B cell (primary cell): ENCODE data around the gene RNF212. TPM values are rescaled to one million over a fixed set of nuclear protein-coding genes. Genes with fewer than 3 reads are reported as not detected.

Experiments
- ATAC-seq: fragments of 200-7000 bp; cut with Tn5 transposase; one replicate; pipeline ENCODE4 v1.10.0; 2021; ENCODE audit warnings: low read depth, mild to moderate bottlenecking, moderate number of reproducible peaks, moderate library complexity
- CTCF ChIA-PET: fragments of 350-600 bp; sonication (Branson Sonifier 250); formaldehyde crosslinking; loops from one replicate; lab custom pipeline; 2021; ENCODE audit warnings: antibody characterized with exemption, inconsistent platforms; lab: Charles Lee
- POLR2A ChIA-PET: fragments of 350-600 bp; sonication (Branson Sonifier 250); formaldehyde crosslinking; loops from one replicate; lab custom pipeline; 2021; ENCODE audit warnings: antibody characterized with exemption; lab: Charles Lee
- DNase-seq: peaks from one replicate; pipeline ENCODE4 v3.0.0; 2013
- H2AFZ ChIP-seq: 2 replicates; pipeline ENCODE4 v1.6.1; 2012; ENCODE audit warnings: mild to moderate bottlenecking, low read depth, low read length; ENCODE audit not compliant: insufficient read depth, poor library complexity, severe bottlenecking
- H3K27ac ChIP-seq, 2 donors: 1 replicate in 1 of 2; 2 replicates in 1 of 2; pipeline ENCODE4 v1.5.1; 2012 to 2013; ENCODE audit warnings: low read length in 2 of 2, mild to moderate bottlenecking in 2 of 2, moderate library complexity in 1 of 2
- H3K27me3 ChIP-seq, 4 experiments: fragments of 200-600 bp in 1 of 4; sonication (generic) in 1 of 4; replicated peaks in 1 of 4; 1 replicate in 2 of 4; 2 replicates in 2 of 4; pipeline versions ENCODE4 v1.6.1 to v1.7.0; 2013 to 2016; ENCODE audit warnings: low read length in 3 of 4, mild to moderate bottlenecking in 2 of 4, mixed read lengths in 1 of 4, moderate library complexity in 1 of 4; ENCODE audit not compliant: insufficient read depth in 4 of 4, control insufficient read depth in 3 of 4; ENCODE audit errors: control extremely low read depth in 1 of 4
- H3K36me3 ChIP-seq, 2 experiments: replicated peaks in 1 of 2; 1 replicate in 1 of 2; 2 replicates in 1 of 2; pipeline versions ENCODE4 v1.6.1 to v1.7.1; 2013; ENCODE audit warnings: low read length in 1 of 2; ENCODE audit not compliant: insufficient read depth in 2 of 2, control insufficient read depth in 1 of 2; ENCODE audit errors: control extremely low read depth in 1 of 2, extremely low read depth in 1 of 2
- H3K4me1 ChIP-seq, 2 donors: fragments of 200-600 bp in 1 of 2; sonication (generic) in 1 of 2; 1 replicate in 1 of 2; 2 replicates in 1 of 2; pipeline versions ENCODE4 v1.5.1 to v1.6.1; 2013 to 2017; ENCODE audit warnings: low read length in 2 of 2; ENCODE audit not compliant: control insufficient read depth in 2 of 2, insufficient read depth in 2 of 2
- H3K4me2 ChIP-seq: replicated peaks from 2 replicates; pipeline ENCODE3; 2012; ENCODE audit warnings: mild to moderate bottlenecking, low read depth, low read length; ENCODE audit not compliant: poor library complexity, severe bottlenecking
- H3K4me3 ChIP-seq, 5 experiments: fragments of 200-600 bp in 1 of 5; sonication (generic) in 1 of 5; 1 replicate in 3 of 5; 2 replicates in 2 of 5; pipeline versions ENCODE4 v1.5.1 to v1.7.0; 2011 to 2016; ENCODE audit warnings: low read length in 4 of 5, mild to moderate bottlenecking in 4 of 5, low read depth in 2 of 5, control low read depth in 1 of 5, moderate library complexity in 1 of 5; ENCODE audit not compliant: insufficient read depth in 1 of 5; ENCODE audit errors: control extremely low read depth in 1 of 5, extremely low read depth in 1 of 5
- H3K79me2 ChIP-seq: fragments of 200-600 bp; sonication (generic); one replicate; pipeline ENCODE4 v1.6.0; 2016; ENCODE audit warnings: low read length; ENCODE audit not compliant: control insufficient read depth, insufficient read depth
- H3K9ac ChIP-seq: fragments of 200-600 bp; sonication (generic); 2 replicates; pipeline ENCODE4 v1.6.1; 2017; ENCODE audit warnings: mild to moderate bottlenecking, low read length, moderate library complexity
- H3K9me3 ChIP-seq, 3 donors: one replicate each; pipeline versions ENCODE4 v1.6.1 to v1.7.1; 2013; ENCODE audit warnings: low read length in 2 of 3; ENCODE audit not compliant: control insufficient read depth in 2 of 3, insufficient read depth in 1 of 3; ENCODE audit errors: control extremely low read depth in 1 of 3
- H4K20me1 ChIP-seq: 2 replicates; pipeline ENCODE4 v1.6.0; 2012; ENCODE audit warnings: mild to moderate bottlenecking, low read length; ENCODE audit not compliant: insufficient read depth, control insufficient read depth, poor library complexity, severe bottlenecking
- H3K27ac Mint-ChIP-seq: one replicate; pipeline ENCODE4 v1.8.0; 2021; ENCODE audit warnings: mixed read lengths
- H3K27me3 Mint-ChIP-seq: one replicate; pipeline ENCODE4 v1.8.0; 2021; ENCODE audit warnings: mixed read lengths
- H3K4me1 Mint-ChIP-seq: one replicate; pipeline ENCODE4 v1.8.0; 2021; ENCODE audit warnings: mixed read lengths
- H3K4me3 Mint-ChIP-seq: one replicate; pipeline ENCODE4 v1.8.0; 2021; ENCODE audit warnings: mixed read lengths
- H3K9me3 Mint-ChIP-seq: one replicate; pipeline ENCODE4 v1.8.0; 2022; ENCODE audit warnings: mixed read lengths; ENCODE audit not compliant: insufficient read depth
- CTCF ChIP-seq: fragments of 200-600 bp; IDR thresholded peaks from one replicate; pipeline ENCODE4 v1.8.0; 2022; ENCODE audit warnings: antibody characterized with exemption, mild to moderate bottlenecking
- EZH2 ChIP-seq: IDR thresholded peaks from 2 replicates; pipeline ENCODE4 v1.6.1; 2012; ENCODE audit warnings: borderline replicate concordance, low read depth, mild to moderate bottlenecking, moderate library complexity, low read length; ENCODE audit not compliant: insufficient read depth, poor library complexity, severe bottlenecking
- WGBS: methylation state at CpG from one replicate; pipeline ENCODE4 v1.1.5; 2013; ENCODE audit warnings: missing lambda C conversion rate; ENCODE audit not compliant: insufficient coverage; 5-methylcytosine and 5-hydroxymethylcytosine counted together
- intact Hi-C: fragments of 100-400 bp; cut with micrococcal nuclease; formaldehyde crosslinking; loops from one replicate; pipeline ENCODE4 v1.10.0; 2022
- polyA plus RNA-seq: library from polyadenylated mRNA; depleted of rRNA; stranded (reverse); fragments of >200 nt; gene quantifications from 2 replicates; pipeline ENCODE4 v1.2.3, GENCODE V29; 2012
- total RNA-seq, 2 donors: library from RNA; stranded (reverse); fragments of 120-200 nt in 1 of 2; gene quantifications; 1 replicate in 1 of 2; 2 replicates in 1 of 2; pipeline versions ENCODE4 v1.2.3 to v1.2.4, GENCODE V29; 2013 to 2022

RNF212 gene
- total and polyA plus RNA-seq, 2 donors (not counting 1 experiment from before 2014, with no cell fraction given), result 2.1 to 5.9 TPM

DNA sequence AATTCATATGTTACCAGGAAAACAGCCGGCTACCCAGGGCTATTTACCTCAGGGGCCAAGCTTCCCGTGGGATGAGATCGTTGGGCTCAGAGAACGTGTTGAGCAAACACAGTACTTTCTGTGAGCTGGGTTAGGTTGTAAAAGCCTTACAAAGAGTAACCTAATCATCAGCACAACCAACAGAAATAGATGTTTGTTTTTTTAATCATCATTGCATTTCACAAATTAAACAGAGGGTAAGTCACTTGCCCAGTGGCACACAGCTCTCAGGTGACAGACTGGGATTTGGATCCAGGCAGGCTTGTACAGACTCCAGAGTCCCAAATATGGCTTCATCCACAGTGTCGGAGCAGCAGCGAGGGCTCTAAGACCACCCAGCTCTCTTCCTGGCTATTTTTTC lies 38.9 kb upstream of the RNF212 start:
- H3K27me3 Mint-ChIP-seq, result peaks cover 18% of the 10 kb centered on the region
- H3K9ac ChIP-seq, result no peak overlapping the region
- ChIA-PET CTCF (interaction anchor here (1.1 kb wide), 1 partner anchor 21 kb away, joined by 4 read pairs; no protein-coding TSS in a partner anchor), POLR2A (no interaction called here)
- no peak overlapping the region for H3K4me3 Mint-ChIP-seq
- H3K9me3 Mint-ChIP-seq, result no peaks in the 10 kb centered on the region
- no peaks in the 10 kb centered on the region for H3K27me3 ChIP-seq
- H3K27ac Mint-ChIP-seq, result no peak overlapping the region
- H2AFZ ChIP-seq, result no peak overlapping the region
- H3K9me3 ChIP-seq, result peaks cover 0 to 27% (median 0%) of the 10 kb centered on the region in 3 donors
- no peaks in the 10 kb centered on the region for H3K36me3 ChIP-seq
- ATAC-seq, result no peak
- no peaks in the 10 kb centered on the region for H3K79me2 ChIP-seq
- H3K27ac ChIP-seq, result no peak overlapping the region
- DNase-seq, result no peak
- WGBS, result 76% methylated on average over 2 of the region's 6 CpGs
- H3K4me3 ChIP-seq, result no peak overlapping the region
- no peaks in the 10 kb centered on the region for H4K20me1 ChIP-seq
- TF ChIP-seq EZH2 (no peak), CTCF (no peak)
- intact Hi-C loops, result no loop called here
- no peak overlapping the region for H3K4me2 ChIP-seq
- no peaks in the 10 kb centered on the region for H3K4me1 Mint-ChIP-seq
- peaks cover 8 to 9% of the 10 kb centered on the region in 2 donors for H3K4me1 ChIP-seq

DNA sequence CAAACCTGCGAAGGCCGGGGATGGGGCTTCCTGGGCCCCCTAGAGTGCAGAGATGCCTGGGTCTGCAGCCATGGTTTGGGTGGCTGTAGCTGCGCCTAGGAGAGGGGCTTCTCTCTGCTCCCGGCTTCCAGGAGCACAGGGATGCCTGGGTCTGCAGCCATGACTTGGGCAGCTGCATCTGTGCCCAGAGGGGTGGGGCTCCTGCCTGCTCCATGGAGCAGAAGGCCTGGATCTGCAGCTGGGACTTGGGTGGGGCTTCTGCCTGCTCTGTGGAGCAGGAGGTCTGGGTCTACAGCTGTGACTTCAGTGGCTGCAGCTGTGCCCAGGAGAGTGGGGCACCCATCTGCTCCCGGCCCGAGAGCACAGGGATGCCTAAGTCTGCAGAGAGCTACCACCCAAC lies 38.2 kb upstream of the RNF212 start:
- TF ChIP-seq EZH2, result no peak
- TF ChIP-seq CTCF, result no peak
- Histone ChIP-seq H3K79me2 (no peaks in the 10 kb centered on the region), H3K4me1 (peaks cover 8 to 9% of the 10 kb centered on the region in 2 donors), H3K9ac (no peak overlapping the region), H3K4me2 (no peak overlapping the region), H4K20me1 (no peaks in the 10 kb centered on the region), H3K27ac (no peak overlapping the region), H3K9me3 (peaks cover 0 to 27% (median 0%) of the 10 kb centered on the region in 3 donors), H3K27me3 (no peaks in the 10 kb centered on the region), H2AFZ (no peak overlapping the region), H3K4me3 (no peak overlapping the region), H3K36me3 (no peaks in the 10 kb centered on the region)
- Mint-ChIP-seq H3K9me3 (no peaks in the 10 kb centered on the region), H3K4me3 (no peak overlapping the region), H3K27ac (no peak overlapping the region), H3K27me3 (peaks cover 18% of the 10 kb centered on the region), H3K4me1 (no peaks in the 10 kb centered on the region)
- no peak for DNase-seq
- no peak for ATAC-seq
- ChIA-PET POLR2A (no interaction called here), CTCF (interaction anchor here (1.1 kb wide), 1 partner anchor 21 kb away, joined by 4 read pairs; no protein-coding TSS in a partner anchor)
- intact Hi-C loops, result no loop called here
- 97% methylated on average over 6 of the region's 6 CpGs for WGBS
